ENCODE results near the gene DENND1A.
"Not testable (repeated sequence)": the region's sequence is repeated elsewhere in the genome, so short reads cannot be mapped to it uniquely, and the experiment has no call there.

Gene DENND1A

DNA sequence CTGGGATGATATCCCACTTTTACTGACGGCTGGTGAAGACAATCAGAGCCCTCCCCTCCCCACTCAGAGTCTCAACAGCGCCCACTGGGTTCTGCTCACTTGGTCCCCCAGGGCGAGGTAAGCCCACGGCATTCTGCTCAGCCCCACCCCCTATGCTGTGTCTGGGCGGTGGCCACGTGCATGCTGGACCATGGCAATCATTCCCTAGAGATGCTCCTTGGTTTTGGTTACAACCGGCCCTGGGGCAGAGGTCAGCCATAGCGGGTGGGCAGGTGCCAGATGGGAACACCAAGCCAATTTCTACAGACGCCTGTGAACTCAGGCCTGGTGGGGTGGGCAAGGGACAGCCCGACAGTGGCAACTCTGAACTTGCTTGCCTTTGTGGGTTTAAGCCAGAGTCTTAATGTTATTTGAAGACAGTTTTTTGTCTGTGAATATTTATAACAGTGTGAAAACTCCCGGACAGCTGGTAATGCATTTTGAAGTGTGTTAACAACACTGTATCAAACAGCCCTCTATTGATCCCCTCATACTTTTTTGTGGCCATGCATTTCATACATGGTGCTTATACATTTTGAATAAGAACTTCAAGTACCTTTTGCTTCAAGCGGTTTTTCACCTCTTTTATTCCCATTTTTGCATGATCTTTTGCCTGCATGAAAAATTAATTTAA lies 479.7 kb downstream of the DENND1A start:
- DNase-seq = no peak

DNA sequence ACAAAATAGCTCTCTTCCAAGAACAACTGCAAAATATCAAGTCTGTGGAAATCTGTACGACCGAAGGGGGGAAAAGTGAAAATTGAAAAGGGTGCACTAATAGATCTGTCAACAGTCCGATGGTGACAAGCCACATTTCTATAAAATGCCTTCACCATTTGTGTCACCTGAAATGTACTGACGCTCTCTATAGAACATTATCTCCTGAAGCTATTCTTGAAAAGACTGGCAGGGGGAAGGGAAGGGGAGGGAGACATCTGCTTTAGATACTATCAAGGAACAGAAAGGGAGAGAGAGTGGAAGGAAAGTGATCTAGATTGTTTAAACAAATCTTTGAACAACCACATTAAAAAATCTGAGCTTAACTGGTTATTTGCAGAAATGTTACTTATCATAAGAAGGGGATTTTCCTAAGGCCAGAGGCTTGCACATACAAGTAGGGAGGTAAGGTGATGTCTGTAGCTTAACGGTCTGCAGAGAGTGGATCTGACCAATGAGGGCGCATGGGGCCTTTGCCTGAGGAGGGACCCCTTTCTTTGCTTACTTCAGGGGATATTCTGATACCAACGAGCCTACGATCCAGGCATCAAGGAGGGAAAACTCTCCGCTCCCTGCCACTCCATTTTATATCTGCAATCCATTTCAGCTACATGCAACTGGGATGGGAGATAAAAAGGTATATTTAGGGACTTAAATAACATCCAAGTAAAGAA lies 481.8 kb downstream of the DENND1A start:
- DNase-seq = no peak

DNA sequence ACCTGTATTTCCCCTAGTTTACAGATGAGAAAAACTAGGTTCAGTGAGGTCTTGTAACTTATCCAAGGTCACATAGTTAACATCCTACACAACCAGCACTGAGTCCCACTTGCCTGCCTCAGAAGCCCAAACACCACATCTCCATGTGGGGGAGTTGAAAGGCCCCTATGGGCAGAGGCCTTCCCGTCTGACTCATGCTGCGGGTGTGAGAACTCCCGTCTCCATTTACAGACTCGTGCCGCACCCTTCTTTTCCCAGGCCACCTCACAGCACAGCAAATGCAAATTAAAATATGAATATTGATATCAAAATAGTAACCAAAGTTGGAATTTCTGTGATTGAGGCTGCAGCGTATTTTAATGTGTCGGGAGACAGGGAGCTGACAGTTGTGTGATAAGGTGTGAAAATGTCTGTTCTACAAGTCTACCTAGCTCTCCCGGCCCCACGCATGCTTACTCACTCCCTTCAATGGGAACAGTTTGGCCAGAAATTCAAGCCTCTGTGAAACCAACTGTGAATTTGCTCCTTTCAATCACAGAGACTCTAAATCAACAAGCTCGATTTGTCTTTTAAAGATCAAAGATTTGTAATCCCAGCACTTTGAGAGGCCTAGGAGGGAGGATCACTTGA lies 483.8 kb downstream of the DENND1A start:
- DNase-seq = no peak

DNA sequence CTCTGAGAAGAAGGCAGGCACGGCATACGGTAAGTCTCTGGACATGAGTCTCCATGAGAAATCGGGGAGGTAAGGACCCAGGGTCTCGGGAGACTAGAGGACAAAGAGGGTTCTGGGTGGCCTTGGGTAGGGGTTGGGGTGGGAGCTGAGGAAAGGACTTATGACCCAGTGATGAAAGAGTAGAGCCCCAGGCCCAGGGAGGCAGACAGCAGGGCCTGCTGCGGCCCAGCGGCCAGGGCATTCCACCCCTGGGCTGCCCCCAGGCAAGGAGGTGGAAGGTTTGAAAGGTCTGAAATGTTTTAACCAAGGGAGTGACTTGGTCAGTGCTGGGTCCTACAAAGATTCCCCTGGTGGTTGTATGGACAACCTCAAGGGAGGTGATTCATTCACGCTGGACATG lies 484.8 kb downstream of the DENND1A start:
- DNase-seq = no peak

DNA sequence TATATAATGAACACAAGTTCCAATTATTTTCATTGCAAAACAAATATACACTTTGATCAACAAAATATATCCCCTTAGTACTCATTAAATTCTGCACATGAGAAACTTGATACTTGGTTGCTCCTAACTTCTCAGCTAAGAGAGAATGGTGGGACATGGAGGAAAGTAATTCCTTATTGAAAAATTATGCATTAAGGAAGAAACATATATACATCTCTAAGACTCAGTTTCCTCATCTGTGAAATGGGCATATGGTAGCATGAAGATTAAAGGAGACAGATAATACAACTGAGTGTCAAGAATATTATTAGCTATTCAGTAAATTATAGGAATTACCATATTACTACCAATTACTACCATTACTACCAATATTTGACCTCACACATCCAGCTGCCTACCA lies 488.2 kb downstream of the DENND1A start:
- no peak for DNase-seq

DNA sequence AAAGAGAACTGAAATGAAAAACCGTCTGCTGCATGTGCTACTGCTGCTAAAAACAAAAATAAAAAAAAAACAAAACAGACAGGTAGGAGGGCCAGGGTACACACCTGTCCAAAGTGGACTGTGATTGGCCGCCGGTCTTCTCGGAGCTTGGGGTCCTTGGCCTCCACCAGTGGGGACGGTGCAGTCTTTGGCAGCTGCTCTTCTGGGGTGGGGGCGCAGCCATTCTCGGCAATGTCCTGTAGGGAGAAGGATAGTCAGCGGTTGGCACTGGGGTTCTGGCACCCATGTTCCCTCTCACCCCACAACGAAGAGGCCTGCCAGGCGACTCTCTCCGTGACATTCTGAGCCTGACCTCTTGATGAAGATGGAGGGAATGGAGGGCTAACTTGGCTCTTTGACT lies 489.7 kb downstream of the DENND1A start:
- DNase-seq = no peak

DNA sequence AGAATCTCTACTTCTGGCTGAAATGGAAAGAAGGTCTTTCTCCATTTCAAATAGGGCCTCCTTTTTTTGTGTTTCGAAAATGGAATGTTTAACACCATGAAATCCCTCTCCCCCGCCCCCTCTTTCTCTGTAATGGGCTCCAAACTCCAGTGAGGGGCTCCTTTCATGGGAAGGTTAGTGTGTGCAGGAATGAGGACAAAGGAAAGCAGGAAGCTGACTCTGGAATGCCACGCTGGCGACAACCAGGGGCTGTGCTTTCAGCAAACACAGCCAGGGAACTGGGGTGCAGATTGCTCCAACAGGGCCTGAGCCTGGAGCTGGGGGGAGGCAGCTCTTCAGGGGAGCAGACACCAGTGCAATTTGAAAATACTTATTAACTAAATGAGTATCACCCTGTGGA lies 491.1 kb downstream of the DENND1A start:
- no peak for DNase-seq

DNA sequence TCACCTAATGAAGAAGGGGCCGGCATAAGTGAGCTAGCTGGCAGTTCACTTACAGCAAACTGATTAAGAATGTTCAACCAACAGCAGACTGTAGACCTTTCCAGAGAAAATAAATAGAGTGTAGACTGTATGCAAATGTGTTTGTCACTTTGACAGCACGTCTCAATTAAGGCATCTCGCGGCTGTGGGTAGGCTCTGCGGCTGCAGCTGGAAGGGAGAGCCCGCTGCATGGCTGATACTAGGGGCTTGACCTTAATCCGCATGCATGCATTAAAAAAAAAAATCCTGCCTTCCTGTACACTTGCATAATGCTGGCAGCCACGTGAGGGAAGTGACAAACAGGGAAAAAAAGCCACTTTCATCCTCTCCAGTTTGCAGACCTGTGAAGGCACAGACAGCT lies 491.6 kb downstream of the DENND1A start:
- DNase-seq = no peak

DNA sequence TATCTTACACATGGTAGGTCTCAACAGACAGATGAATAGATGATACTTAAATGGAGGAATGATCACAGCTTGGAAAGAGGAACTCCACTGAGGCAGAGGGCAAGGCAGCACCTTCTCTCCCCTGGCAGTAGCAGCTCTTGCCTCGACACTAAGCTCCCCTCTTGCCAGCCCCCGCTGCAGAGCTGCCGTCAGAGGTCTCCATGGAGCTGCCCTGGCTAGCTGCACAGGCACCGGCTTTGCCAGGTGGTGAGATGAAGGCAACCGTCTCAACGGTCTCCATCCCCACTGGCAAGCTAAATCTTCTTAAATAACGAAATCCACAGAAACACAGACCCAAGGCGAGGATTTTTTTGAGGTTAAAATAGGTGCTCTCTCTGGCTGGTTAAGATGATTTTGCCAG lies 492.7 kb downstream of the DENND1A start:
- DNase-seq = no peak

DNA sequence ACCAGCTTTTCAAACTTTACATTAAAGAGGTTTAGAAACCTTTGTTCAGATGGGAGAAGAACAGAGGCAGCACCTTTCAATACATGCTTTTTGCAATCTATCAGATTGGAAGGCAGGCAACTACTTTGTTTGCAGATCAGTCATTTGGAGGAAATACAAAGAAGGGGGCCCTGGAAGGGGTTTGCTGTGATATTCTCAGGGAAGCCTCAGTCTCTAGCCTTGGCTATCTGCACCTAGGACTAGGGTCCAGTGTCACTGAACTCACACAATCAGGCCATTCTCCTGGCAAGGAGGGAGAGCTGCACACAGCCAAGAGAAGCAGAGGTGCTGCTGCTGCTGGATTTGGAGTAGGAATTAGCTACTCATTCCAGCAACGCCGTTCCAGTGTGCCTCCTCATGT lies 494.5 kb downstream of the DENND1A start:
- no peak for DNase-seq

DNA sequence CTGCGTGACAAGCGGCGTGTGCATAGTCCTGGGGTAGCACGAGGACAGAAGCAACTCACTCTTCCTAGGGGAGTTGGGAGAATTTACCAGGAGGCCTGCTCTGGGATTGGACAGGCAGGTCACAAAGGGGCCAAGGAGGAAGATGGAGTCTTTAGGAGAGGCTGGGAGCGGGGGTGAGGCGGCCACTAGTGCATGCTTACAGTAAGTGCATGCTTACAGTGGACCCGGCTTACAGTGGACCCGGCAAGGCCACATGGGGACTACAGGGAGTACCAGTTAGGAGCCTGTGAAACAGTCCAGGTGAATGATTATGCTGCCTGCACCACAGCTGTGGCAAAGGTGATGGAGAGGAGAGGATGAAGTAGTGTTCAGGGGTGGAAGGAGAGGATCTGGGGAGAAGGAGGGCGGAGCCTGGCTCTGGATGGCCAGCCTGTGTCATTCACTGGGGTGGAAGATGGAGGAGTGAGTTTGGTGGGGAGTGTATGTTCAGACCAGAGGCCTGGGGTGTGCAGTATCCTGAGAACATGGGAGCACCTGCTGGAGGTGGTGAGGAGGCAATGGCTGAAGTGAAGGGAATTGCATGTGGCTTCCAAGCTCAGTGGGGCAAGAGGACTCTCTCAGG lies 495.2 kb downstream of the DENND1A start:
- DNase-seq = no peak

DNA sequence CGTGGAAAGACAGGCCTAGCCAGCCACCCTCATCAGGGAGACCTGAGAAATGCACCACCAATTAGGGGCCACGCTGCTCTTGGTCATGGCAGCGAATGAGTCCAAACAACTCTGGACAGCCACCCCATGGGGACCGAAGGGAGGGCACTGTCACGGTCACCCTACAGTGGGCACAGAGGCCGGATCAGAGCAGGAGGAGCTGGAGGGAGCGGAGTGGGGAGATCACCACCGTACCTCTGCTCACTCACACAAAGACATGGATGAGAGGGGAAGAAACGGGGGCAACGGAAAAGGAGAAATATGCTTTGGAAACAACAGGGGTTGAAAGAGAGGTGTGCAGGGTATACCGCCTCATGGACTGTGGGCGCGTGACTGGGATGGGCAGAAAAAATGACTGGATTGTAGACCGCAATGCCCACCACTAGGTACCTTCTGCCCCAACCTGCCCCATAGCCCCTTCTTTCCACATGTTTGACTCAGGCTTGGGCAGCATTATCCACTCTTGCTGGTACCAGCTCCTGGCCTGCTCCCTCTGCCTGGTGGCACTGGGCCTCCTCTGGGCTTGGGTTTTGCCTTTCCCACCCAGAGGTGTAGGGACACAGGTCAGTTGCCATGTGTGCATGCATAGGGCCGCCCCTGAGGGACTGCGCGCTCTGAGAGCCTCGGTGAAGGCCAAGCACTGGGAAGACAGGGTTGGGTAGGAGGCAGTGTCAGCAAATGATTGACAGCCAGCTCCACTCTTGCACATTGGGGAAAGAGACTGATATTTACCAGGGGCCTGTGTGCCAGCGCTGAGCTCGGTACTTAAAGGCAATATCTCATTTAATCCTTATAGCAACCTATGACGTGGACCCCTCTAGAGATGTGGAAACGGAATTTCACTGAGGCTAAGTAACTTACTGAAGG lies 497.3 kb downstream of the DENND1A start:
- DNase-seq = no peak

DNA sequence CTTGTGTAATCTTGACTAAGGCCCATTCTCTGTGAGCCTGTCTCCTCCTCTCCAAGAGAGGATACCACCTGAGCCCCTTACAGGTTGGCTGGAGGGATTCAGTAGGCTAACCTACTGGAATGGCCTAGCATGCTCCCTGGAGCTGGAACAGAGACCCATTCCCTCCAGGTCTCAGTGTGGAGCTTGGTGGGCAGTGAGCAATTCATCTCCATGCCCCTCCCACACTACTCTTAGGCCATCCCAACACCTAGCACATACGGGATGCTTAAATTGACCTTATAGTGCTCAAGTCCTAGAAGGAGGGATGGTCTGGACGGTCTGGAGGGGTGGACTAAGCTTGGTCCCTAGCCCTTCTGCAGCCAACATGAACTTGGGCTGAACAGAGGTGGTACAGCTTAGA lies 498.3 kb downstream of the DENND1A start:
- DNase-seq = no peak

DNA sequence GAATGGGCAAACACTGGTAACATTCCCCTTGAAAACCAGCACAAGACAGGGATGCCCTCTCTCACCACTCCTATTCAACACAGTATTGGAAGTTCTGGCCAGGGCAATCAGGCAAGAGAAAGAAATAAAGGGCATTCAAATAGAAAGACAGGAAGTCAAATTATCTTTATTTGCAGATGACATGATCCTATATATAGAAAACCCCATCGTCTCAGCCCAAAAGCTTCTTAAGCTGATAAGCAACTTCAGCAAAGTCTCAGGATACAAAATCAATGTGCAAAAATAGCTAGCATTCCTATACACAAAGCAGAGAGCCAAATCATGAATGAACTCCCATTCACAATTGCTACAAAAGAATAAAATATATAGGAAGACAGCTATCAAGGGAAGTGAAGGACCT lies 501.5 kb downstream of the DENND1A start:
- DNase-seq = not testable (repeated sequence)

DNA sequence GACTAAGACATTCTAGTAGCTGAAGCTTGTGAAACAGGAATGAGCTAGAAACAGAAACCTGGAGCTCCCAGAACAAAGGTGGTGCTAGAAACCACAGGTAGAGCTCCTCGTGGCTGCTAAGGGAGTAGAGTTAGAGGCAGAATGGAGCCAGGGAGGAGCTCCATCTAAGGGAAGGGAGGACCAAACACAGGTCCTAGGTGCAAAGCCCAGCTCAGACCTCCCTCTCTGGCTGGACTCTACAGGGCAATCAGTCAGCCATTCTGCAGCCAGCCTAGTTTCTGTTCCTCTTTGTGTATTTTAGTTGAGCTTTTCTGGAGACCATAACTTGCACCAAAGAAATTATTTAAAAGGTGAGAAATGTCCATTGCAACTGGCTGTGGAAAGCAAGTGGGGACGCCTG lies 503.5 kb downstream of the DENND1A start:
- DNase-seq = peak in 1 of 2 donors; percentile 9

DNA sequence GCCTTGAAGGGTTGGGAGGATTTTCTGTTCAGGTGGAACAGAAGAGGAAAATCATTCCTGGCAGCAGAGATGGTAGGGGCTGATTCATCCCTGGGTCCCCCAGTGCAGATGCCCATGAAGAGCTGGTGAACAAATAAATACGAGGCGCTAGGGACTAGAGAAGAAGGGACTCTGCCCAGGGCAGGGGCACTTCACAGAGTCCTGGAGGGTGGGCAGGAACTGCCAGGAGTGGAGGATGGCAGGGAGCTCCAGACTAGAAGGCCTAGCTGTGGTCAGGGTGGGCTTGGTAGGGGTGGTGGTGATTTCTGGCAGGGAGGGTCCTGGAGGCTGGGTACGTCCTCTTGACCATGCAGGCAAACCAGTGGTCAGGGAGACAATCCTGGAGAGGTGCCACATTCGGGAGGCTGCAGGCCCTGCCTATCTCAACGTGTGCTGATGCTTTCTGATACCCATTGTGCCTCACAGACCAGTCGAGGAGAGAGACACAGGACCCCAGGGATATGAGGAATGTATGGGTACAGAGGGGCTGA lies 504.0 kb downstream of the DENND1A start:
- DNase-seq = no peak

DNA sequence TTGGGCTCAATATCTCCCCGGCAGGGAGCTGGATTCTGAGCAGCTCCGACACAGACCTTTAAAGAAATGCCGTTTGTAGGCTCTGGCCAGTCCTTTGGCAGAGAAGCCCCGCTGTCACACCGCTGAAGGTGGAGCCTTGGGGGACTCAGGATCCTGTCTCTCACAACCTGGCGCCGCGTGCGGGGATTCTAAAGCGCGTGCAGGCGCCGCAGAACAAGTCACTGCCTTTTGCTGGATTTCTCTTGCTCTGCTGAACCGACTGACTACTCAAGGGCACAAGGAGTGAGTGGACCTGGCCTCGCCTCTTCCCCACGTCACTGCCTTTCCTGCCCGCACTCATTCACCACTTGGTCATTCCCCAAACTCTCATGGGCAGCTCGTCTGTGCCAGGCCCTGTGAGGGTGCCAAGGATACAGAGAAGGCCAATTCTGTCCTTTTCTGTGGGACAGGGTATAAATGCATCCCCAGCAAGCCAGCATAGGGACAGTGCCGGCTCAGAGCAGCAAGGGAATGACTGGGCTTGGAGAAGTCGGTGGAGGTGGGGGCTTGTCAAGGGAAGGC lies 504.6 kb downstream of the DENND1A start:
- DNase-seq = no peak

DNA sequence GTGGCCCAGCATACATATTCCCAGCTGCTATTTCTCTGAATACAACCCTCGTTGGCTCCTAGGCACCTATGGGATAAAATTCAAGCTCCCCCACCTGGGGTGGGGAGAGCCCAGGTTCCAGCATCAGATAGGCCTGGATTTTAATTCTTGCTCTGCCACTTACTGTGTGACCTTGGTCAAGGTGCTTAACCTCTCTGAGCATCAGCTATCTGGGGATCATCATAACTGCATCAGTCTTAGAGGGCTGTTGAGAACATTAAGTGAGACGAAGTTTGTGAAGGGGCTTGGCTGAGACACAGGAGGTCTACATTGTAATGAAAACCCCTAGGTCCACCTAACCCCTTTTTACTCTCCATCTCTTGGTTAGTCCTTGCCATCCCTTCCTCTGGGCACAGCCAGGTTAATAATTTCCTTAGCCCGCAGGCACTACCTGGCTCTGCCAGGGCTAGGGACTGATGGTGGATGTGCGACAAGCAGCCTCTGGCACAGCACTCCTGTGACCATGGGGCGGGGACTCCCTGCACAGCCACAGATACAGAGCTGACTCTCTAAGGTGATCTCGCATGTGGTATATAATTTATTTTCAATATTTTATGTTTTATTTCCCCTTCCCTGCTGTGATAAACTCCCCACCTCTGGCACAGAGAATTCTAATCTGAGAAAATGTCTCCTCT lies 505.2 kb downstream of the DENND1A start:
- no peak for DNase-seq

DNA sequence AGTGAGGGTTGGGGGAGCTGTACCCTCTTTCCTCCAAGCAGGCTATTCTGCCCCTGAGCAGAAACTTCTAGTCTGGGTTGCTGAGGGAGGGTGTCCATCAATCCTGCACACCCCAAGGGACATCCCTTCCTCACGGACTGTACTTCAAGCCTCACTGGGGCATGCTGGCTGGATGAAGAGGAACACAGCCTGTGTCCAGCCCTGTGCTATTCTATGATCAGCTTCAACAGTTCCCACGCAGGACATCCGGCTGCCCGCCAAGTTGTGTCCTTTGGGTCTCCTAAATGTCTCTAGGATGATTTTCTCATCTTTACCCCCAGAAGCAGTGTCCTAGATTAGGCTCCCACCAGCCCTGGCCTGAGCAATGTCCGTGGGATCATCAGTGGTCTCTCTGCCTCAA lies 505.8 kb downstream of the DENND1A start:
- no peak for DNase-seq

DNA sequence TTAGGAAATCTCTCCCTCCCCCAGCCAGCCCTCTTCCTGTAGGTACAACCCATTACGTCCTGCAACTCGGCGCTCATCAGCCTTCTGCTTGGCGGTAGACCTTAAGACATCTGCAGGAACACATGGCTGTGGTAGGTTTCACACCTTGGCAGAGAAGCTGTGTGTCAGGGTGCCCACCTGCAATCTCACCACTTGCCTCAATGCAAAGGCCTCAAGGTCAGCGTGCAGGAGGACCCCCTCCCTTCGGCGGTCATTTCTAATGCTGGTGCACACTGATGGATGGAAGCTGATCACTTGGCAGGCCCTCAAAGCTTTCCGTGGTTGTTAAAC lies 506.6 kb downstream of the DENND1A start:
- DNase-seq = no peak

DNA sequence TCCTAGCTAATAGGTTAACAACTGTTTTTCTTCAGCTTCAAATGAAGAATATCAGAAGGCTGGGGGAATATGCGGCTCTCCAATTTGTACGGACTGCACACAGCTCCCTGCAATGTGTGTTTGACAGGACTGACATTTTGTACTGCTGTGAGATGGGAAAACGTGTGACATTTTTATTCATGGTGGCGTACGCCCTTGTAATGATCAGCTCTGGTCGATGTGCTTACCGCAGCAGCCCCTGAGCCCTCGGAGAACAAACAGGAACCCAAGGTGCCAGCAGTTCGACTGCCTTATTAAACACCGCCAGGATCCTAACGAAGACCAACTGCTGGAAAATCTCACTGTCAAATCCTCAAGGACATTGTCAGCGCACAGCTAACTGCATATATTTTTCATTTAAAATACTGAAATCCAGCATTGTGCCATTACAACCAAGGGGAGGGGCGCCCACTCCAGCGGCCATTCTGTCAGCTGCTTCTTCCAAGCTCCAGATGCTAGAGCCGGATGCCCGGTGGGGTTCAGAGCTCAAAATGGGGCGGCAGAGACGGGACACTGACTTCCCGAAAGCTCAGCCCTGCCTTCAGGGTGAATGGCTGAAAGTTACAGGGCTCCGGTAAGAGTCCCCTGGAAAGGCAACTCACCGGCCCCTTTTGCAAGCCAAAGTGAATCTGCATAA lies 507.2 kb downstream of the DENND1A start:
- DNase-seq = no peak

Measured in inflammatory macrophage (primary cell).